Body of pancreas (tissue), 4 donors: Measurements from ENCODE around the gene LGR4.

Experiments
- CTCF ChIP-seq, 7 experiments: fragments of 450-650 bp in 4 of 7; fragments of 200-600 bp in 3 of 7; sonication (generic) in 3 of 7; IDR thresholded peaks; one replicate each; pipeline ENCODE4 v1.5.1; 2016 to 2019; ENCODE audit warnings: antibody characterized with exemption in 7 of 7
- POLR2A ChIP-seq, 3 donors: fragments of 450-650 bp; IDR thresholded peaks; one replicate each; pipeline ENCODE4 v1.6.1; 2016; ENCODE audit warnings: antibody characterized with exemption in 3 of 3, mild to moderate bottlenecking in 2 of 3

GRCh38 chr11:27319072-27319471, 153.5 kb downstream of the LGR4 start:
- TF ChIP-seq CTCF (IDR thresholded peaks at IDR 0.05) (no peak), POLR2A (IDR thresholded peaks at IDR 0.05) (no peak)
